GM12892 (cell line): Measurements from ENCODE around the gene ZAP70.

ENCODE experiments used
- DNase-seq: peaks from one replicate; pipeline ENCODE4 v3.0.0; 2011; ENCODE audit not compliant: insufficient read length
- FAIRE-seq: peaks from 2 replicates; lab custom pipeline; 2011; peaks lifted over from hg19 to GRCh38; lab: Jason Lieb, UNC
- POLR2A ChIP-seq: IDR thresholded peaks from 2 replicates; pipeline ENCODE4 v1.6.1; 2011; ENCODE audit warnings: low read depth, low read length, control low read depth
- POLR2AphosphoS5 ChIP-seq: IDR thresholded peaks from 2 replicates; pipeline ENCODE4 v1.6.1; 2011; ENCODE audit warnings: low read depth, low read length, control low read depth
- TAF1 ChIP-seq: IDR thresholded peaks from 2 replicates; pipeline ENCODE4 v1.6.1; 2011; ENCODE audit warnings: low read depth, mild to moderate bottlenecking, control low read depth, low read length, borderline replicate concordance

Gene ZAP70

DNA sequence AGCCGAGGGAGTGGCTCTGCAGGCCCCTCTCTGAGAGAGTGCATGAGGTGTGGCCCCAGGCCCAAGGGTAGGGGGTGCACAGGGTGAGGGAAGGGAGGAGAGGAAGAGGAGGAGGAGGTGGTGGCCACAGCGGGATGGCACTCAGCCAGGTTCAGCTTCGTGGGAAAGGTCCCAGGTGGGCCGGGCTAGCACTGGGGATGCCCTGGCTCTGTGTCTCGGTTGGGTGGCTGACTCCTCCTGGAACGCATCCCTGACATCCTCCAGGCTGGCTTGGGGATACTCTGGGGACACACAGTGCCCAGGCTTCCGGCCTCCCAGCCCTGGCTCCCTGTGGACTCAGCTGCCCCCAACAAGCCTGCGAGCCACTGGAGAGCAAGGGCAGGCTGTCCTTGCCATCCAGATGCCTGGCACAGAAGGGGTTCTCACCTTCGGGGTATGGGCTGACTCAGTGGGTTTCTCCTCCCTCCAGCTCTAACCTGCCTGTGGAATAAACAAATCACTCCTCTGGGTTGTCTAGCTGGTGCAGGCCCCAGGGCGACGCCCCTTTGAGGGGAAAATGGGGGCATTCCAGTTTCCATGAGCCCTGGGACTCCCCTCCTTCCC lies 582 bp upstream of the ZAP70 start:
- TF ChIP-seq POLR2A (no peak), TAF1 (no peak), POLR2AphosphoS5 (no peak)
- FAIRE-seq, result peak; percentile 30

GRCh38 chr2:97714084-97714949 lies 941 bp downstream of the ZAP70 start:
- DNase-seq, result no peak
- no peak for TF ChIP-seq POLR2A
- TF ChIP-seq POLR2AphosphoS5, result no peak
- no peak for TF ChIP-seq TAF1
- peak; percentile 9 for FAIRE-seq

More for the DNA sequence above, 582 bp upstream of the ZAP70 start:
- no peak for DNase-seq

GRCh38 chr2:97714950-97715652 lies 1.7 kb downstream of the ZAP70 start:
- TF ChIP-seq TAF1 (no peak), POLR2A (no peak), POLR2AphosphoS5 (no peak)
- FAIRE-seq, result no peak
- DNase-seq, result no peak

DNA sequence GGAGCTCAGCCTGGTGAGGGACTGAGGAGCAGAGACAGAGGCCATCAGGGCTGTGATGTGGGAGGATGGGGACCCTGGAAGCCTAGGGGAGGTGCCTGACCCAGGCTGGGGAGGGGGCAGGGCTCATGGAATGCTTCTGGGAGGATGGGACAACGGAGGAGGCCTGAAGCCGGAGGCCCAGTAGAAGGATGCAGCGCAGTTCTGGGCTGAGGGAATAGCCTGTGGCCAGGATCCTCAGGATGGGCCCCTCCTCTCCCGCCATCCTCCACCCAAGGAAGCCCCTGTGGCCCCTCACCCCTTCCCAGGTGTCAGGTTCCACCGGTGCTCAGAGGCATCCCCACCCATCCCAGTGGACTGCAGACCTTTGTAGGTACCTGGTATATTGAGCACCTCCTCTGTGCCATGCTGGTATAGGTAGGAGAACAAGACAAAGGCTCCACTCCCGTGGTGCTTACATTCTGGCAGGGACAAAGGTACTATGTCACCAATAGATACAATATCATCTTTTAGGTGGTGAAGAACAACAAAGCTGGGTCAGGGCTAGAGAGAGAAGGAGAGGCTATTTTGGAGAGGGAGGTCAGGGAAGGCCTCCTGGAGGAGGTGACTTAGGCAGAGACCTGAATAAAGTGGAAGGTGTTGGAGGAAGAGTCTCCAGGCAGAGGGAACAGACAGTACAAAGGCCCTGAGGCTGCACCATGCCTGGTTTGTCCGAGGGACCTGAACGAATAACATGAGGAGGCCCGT lies 2.7 kb downstream of the ZAP70 start:
- FAIRE-seq (no peak), DNase-seq (no peak)
- TF ChIP-seq POLR2A (no peak), TAF1 (no peak), POLR2AphosphoS5 (no peak)

- DNase-seq (no peak), FAIRE-seq (no peak)
- TF ChIP-seq POLR2AphosphoS5 (no peak), POLR2A (no peak), TAF1 (no peak)
These were observed 3.6 kb downstream of the ZAP70 start for GRCh38 chr2:97716695-97717612.

DNA sequence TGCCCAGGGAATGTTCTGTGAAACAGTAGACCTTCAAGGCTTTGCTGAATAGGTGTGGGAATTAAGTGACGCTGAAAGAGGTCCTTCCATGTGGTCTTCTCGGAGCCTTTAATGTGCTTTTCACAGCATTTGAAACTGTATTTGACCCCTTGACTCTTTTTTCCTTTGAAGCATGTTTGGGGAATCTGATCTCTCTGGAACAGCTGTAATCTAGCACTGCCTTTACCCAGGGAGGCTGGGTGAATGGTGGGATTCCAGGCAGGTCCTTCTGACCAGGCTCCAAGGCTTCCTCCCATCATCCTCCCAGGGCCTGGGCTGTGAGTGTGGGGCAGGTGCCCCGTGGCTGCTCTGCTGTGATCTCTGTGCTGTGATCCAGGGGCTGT lies 4.2 kb downstream of the ZAP70 start:
- FAIRE-seq, result no peak
- DNase-seq, result no peak
- no peak for TF ChIP-seq POLR2AphosphoS5
- TF ChIP-seq POLR2A, result no peak
- TF ChIP-seq TAF1, result no peak

DNA sequence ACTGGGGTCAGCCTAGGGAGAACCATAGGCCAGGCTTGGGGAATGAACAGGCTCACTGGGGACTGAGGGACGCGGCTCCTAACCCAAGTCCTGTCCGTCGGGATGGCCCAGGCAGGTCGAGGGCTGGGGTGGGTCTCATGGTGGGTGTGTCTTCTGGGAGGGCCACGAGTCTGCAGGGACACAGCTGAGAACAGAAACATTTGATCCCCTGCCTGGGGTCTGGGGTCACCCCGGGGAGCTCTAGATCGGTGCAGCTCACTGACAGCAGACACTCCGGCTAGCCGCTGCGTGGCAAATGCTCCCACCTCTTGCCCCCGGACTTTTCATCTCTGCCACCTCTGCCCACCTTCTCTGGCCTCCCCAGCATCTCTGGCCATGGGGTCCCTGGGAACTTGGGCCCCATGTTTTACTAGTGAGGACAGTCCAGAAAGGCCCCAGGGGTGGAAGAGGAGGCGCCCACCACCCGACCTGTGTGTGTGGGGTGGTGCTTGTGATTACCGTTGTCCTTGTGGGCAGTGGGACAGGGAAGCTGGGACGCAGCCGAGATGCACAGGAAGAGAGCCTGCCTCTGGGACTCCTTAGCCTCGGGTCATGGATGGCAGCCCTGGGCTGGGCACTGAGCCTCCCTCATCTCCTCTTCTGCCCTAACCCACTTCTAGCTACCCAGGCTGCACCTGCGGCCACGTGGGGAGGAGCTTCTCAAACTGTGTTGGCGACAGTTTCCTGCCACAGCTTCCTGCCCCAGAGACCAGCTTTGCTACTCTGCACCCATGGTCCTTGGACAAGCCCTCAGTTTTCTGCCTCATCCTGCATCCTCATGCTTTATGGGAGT lies 4.9 kb downstream of the ZAP70 start:
- DNase-seq (peak; percentile 59), FAIRE-seq (peak; percentile 33)

DNA sequence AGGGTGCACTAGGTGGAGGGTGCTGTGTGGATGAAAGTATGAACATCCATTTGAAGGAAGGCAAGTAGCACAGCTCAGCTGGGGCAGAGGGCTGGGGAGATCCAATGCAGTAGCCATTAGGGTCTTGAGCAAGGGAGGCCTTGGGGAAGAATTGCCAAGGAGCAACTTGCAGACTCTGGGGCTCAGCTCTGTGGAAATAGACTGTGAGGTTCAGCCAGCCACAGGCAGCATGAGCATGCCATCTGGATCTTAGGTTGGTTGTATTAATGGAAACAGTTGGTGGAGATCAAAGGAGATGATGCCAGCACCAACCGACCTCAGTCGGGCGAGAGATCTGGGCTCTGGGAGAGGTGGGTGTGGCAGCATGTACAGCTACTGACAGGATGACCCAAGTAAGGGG lies 5.6 kb downstream of the ZAP70 start:
- no peak for TF ChIP-seq POLR2AphosphoS5
- TF ChIP-seq TAF1, result no peak
- TF ChIP-seq POLR2A, result no peak
- DNase-seq (no peak), FAIRE-seq (no peak)

More for the DNA sequence above, 4.9 kb downstream of the ZAP70 start:
- TF ChIP-seq TAF1, result no peak
- TF ChIP-seq POLR2A, result no peak
- no peak for TF ChIP-seq POLR2AphosphoS5

- FAIRE-seq (no peak), DNase-seq (no peak)
- TF ChIP-seq POLR2A (no peak), TAF1 (no peak), POLR2AphosphoS5 (no peak)
These were observed 6.2 kb downstream of the ZAP70 start for GRCh38 chr2:97719362-97720155.
